AG08395 (cell line): ENCODE results near the gene CLIC4.
"Not testable (repeated sequence)": the region's sequence is repeated elsewhere in the genome, so short reads cannot be mapped to it uniquely, and the experiment has no call there.

Experiments
- DNase-seq: peaks from one replicate; pipeline ENCODE4 v3.0.0; 2012; ENCODE audit warnings: mixed read lengths, low spot score

The CLIC4 gene

DNA sequence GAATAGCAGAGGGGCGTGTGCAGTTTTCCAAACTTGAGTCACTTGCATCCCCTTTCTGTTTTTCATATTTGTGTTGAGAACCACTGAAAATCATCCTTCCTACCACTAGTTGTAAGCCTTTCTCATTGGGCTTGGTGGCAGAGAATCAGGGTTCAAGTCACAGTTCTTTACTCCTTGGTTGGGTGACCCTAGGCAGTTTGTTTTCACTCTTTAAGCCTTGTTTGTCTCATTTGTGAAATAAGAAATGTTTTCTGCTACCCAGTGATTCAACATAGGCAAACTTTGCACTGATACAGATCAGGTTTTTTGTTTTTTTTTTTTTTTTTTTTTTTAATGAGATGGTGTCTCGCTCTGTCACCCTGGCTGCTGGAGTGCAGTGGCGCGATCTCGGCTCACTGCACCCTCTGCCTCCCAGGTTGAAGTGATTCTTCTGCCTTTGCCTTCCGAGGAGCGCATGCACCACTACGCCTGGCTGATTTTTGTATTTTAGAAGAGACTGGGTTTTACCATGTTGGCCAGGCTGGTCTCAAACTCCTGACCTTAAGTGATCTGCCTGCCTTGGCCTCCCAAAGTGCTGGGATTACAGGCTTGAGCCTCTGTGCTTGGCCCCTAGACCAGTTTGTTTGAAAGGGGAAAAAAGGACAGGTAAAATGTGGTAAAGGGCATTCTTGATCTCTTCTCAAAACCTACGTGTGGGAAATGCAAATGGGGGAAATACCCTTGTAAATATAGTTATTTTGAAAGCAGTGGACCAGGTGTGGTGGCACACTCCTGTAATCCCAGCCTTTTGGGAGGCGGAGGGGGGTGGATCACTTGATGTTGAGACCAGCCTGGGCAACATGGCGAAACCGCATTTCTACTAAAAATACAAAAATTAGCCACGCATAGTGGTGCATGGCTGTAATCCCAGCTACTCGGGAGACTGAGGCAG is 3.2 kb downstream of the CLIC4 start:
- DNase-seq, result no peak

DNA sequence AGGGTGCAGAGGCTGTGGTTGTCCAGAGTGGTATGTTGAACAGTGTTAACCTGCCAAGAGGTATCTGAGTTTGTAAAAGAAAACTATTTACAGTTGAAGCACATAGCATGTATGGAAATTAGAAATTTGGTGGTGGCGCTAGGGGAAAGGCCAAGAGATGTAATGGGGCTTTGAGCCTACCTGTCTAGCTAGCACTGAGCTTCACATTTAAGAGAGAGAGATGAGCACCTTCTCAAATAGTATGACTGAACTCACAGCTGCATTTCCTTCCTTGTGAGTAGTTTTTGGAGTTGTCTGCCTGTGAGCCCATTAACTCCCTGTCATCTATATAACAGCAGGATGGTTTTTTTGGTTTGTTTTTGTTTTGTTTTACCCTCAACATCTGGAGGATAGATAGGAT is 4.0 kb downstream of the CLIC4 start:
- DNase-seq, result no peak

- DNase-seq, result no peak
Observed at GRCh38 chr1:24749886-24750285, 4.6 kb downstream of the CLIC4 start.

DNA sequence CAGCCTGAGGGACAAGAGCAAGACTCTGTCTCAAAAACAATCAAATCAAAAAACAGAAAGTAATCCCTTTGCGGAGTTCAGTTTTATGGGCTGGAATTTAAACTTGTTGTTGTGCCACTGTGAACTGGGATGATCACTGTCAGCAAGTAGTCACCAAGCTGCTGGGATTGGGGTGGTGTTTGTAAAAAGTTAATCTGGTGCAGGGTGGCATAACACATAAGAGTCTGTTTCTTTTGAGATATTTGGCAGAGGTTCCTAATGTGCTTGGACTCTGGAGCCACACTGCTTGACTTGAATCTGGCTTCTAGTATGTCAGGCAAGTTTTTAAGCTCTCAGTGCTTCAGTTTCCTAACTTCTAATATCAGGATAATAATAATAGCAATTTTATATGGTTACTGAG is 6.6 kb downstream of the CLIC4 start:
- DNase-seq, result no peak

DNA sequence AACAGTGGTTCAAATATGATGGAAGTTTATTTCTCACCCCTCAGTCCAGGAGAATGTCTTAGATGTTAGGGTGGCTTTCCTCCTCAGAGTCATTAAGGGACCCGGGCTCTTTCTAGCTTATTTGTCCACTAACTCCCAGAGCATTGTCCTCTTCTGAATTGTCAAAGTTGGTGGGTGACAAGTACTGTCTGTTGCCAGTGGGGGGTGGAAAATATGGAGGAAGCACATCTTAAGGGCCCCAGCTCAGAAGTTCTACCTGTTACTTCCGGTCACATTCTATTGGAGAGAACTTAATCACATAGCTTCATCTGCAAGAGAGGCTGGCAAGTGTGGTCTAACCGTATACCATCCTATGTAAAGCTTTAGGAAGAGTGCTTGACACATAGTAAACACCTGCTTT is 7.1 kb downstream of the CLIC4 start:
- DNase-seq, result no peak

GRCh38 chr1:24754229-24754628 is 9.0 kb downstream of the CLIC4 start:
- no peak for DNase-seq

- DNase-seq, result not testable (repeated sequence)
Observed at GRCh38 chr1:24755323-24755722, 10.1 kb downstream of the CLIC4 start.

GRCh38 chr1:24756395-24756794 is 11.1 kb downstream of the CLIC4 start:
- no peak for DNase-seq

DNA sequence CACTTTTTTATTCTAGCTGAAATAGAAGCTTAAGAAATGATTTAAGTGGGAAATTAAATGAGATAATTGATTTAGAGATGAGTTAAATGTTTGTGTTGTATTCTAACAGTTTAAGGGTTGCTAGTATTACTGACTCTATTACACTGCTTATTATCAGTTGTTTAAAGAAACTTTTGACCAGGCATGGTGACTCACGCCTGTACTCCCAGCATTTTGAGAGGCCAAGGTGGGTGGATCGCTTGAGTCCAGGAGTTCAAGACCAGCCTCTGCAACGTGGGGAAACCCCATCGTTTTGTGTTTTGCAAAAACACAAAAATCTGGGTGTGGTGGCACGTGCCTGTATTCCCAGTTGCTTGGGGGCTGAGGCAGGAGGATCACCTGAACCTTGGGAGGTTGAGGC is 14.2 kb downstream of the CLIC4 start:
- no peak for DNase-seq

DNA sequence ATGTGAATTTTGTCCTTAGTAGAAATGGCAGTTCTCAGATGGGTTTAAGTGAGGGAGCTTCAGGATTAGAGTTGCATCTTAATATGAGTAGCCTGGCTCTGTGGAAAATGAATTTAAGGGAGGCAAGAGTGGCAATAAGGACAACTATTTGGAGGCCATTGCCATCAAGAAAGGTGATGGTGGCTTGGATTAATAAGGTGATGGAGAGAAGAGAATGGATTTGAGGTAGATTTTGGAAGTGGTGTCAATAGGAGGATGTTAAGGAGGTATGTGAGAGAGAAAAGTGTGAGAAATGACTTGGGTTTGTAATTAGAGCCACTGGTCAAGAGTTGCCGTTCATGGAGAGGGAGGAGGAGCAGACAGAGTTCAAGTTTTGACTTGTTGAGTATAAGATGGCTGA is 16.3 kb downstream of the CLIC4 start:
- DNase-seq, result no peak

GRCh38 chr1:24762133-24762676 is 17.0 kb downstream of the CLIC4 start:
- DNase-seq, result no peak

- DNase-seq, result no peak
Observed at GRCh38 chr1:24763671-24764070, 18.4 kb downstream of the CLIC4 start.

- DNase-seq, result no peak
Observed at GRCh38 chr1:24764439-24764838, 19.2 kb downstream of the CLIC4 start.

- no peak for DNase-seq
Observed at GRCh38 chr1:24764848-24765247, 19.6 kb downstream of the CLIC4 start.

GRCh38 chr1:24765308-24765988 is 20.2 kb downstream of the CLIC4 start:
- DNase-seq, result peak; percentile 47

DNA sequence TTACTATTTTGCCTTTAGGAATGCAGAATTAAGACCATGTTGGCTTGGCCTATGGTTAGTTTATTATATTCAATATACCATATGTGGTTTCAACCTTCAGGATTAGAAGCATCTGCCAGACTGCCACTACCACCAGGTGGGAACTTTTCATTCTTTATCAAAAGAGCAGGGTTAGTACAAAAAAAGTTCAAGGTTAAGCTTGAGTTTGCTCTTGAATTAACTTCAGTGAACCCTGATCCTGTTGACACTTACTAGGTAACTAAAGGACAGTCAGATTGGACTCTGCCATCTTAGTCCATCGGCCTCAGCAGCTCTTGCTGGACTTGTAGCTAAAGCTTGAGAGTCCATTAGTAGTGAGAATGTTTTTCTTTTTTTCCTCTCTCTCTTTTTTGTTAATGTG is 22.1 kb downstream of the CLIC4 start:
- DNase-seq, result no peak

DNA sequence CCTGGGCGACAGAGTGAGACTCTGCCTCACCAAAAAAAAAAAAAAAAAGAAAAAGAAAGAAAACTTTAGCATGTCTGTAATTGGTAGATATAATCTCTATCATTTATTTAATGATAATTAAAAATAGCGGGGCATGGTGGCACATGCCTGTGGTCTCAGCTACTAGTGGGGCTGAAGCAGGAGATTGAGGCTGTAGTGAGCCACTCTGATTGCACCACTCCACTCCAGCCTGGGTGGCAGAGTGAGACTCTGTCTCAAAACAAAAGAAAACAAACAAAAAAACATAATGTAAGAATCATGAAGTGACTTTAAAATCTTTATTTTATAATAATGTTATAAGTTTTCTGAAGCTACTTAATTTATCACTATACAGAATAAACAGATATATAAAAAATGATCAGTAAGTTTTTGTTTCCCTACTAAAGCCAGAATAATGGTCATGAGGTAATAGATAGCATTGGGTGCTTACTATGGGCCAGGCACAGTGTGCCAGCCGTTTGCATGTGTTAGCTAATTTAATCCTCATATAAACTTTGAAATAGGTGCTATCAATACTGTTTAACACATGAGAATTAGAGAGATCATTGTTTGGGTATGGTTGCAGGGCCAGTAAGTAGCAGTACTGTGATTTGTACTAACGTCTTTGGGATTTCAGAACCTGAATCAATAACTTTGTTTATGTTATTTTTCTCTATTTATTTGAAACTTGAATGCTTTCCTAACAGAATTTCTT is 23.8 kb downstream of the CLIC4 start:
- no peak for DNase-seq

DNA sequence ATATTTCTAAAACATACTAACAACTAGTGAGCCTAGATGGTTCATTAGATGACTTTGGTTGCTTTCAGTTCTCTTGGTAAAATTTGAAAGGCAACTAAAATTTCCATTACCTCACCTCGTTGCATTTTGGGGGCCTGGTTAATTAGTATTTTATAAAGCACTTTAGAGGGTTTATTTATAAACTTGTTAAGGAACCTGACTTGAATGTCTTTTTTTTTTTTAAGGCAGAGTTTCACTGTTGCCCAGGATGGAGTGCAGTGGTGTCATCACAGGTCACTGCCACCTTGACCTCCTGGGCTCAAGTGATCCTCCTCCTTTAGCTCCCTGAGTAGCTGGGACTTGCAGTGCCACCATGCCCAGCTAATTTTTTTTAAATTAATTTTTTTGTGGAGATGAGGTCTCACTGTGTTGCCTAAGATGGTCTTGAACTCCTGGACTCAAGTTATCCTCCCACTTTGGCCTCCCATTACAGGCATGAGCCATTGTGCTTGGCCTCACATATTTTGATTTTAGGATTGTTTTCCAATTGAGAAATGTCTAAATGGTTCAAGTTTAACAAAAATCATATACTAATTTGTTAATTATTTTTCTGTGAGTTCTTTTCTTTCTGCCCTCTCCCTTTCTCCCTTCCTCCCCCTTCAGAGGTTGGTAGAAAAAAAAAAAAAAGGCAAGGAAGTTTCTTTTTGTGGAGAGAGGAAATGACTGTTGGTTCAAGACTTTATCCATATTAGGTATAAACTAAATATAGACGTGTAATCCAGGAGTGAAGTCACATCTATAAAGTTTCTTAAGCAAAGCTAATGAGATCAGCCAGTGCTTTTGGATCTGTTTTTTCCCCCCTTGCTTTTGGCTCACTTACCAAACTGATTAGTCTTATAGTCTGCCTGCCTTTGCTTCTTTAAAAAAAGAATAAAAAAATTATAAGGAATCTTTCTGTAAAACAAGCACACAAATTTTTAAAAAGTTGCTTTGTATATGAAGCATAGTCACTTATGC is 24.7 kb downstream of the CLIC4 start:
- peak; percentile 87 for DNase-seq

DNA sequence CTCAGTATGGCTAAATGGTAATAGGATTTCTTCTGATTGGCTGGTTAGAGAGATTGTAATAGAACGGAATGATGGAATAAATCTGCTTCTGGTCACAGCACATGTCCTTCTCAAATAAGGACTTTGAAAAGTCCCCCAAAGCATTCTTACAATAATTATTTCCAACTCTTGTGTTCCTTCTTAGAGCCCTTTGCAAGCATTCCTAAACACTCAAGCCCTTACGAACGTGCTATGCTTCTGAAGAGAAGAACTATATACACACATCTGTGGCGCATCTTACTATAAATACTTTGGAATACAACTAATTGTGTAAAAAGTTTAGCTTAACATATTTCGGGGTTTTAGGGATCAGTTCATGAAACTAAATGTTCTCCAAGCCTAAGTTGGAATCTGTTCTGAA is 25.6 kb downstream of the CLIC4 start:
- DNase-seq, result no peak

DNA sequence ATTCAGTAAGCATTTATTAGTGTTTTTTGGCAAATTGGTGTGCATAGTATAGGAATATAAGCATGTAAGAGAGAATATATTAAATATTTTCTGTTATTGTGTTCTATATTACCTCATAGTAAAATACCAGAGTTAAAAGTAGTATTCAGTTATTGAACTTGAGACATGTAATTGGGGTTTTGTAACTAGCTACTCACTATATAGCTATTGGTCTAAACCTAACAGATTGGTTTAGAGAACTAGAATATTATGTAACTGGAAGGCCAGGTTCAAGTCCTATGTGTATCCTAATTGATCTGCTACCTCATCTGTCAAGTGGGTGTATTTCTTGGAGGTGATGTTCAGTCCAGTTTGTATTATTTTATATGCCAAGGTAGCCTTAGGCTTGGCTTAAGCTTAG is 26.3 kb downstream of the CLIC4 start:
- no peak for DNase-seq

DNA sequence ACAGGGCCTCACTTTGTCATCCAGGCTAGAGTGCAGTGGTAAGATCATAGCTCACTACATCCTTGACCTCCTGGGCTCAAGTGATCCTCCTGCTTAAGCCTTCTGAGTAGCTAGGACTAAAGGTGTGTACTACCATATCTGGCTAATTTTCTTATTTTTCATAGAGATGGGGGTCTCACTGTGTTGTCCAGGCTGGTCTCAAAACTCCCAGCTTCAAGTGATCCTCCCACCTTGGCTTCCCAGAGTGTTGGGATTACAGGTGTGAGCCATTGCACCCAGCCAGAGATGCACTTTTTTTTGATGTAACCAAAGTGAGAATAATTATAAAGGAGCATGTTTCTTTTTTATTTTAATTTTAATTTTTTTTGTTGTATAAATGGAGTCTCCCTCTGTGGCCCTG is 28.4 kb downstream of the CLIC4 start:
- no peak for DNase-seq
